ENCODE data around the gene SMAD1.
"Not testable (repeated sequence)": the region's sequence is repeated elsewhere in the genome, so short reads cannot be mapped to it uniquely, and the experiment has no call there.

Gene SMAD1

DNA sequence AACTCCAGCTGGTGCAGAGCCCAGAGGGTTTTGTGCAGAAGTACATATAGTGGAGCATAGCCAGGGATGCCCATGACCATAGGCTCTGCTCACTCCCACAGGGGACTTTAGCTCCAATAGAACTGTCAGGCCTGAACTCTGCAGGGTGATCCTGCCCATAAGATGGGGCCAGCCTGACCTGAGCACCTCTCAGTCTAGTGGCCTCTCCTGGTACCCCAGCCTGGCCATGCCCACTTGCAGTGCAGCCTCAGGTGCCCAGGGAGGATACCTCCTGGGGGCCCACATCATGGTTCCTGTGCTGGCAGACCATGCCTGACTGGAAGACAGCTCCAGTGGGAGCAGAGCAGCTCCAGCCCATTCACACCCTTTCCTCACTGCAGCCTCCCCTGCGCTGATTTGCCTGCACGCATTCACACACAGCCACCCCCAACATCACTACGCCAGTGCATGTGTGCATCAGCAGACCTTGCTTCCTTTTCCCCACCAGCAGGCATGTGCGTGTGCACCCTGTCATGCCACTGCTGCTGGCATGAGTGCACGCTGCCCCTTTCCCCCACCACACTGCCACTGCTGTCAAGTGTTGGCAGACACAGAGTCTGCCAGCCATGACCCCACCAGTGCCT, 84.5 kb downstream of the SMAD1 start:
- DNase-seq = no peak

DNA sequence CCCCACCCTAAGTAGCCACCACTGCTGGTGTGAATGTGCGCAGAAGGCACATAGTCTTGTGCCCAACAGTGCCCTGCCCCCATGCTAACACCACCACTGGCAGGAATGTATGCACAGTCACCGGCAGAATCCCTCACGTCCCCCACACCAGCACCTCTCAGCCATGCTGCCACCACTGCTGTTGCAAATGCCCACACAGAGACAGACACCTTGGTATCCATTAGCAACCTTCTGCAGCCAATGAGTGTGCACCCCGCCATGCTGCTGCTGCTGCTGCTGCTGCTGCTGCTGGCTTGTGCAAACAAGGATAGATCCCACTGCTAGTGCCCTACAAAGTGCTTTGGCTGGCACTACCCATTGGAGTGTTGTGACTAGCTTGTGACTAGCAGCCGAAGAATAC, 85.1 kb downstream of the SMAD1 start:
- DNase-seq = no peak

DNA sequence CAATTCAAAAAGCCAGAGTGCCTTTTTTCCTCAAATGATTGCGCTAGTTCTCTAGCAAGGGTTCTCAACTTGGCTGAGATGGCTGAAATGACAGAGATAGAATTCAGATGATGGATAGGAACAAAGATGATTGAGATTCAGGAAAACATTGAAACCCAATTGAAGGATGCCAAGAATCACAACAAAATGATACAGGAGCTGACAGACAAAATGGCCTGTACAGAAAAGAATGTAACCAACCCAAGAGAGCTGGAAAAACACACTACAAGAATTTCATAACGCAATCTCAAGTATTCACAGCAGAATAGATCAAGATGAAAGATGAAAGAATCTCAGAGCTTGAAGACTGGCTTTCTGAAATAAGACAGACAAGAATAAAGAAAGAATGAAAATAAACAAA, 85.9 kb downstream of the SMAD1 start:
- DNase-seq = no peak

DNA sequence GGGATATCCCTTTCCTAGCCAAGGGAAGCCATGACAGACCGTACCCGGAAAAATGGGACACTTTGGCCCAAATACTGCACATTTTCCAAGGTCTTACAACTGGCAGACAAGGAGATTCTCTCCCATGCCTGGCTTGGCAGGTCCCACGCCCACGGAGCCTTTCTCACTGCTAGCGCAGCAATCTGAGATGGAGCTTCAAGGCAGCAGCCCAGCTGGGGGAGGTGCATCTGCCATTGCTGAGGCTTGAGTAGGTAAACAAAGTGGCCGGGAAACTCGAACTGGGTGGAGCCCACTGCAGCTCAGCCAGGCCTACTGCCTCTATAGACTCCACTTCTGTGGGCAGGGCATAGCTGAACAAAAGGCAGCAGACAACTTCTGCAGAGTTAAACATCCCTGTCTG, 92.9 kb downstream of the SMAD1 start:
- DNase-seq = not testable (repeated sequence)

DNA sequence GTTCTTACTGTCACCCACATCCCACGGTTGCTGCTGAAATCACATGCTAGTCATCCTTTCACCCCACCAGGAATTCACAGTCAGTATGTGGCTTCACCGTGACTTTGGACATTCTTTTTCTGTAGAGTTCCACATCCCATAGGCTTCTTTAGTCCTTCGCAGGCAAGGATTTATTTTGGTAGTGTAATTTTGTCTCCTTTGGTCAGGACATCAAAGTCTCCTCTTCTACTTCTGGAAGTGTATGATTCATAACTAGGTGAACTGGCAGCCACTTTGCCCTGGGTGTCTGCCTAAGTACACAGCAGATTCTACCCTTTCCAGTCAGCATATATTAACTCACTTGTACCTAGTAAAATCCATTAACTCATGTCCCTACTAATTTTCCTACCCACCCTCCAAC, 99.3 kb downstream of the SMAD1 start:
- no peak for DNase-seq

DNA sequence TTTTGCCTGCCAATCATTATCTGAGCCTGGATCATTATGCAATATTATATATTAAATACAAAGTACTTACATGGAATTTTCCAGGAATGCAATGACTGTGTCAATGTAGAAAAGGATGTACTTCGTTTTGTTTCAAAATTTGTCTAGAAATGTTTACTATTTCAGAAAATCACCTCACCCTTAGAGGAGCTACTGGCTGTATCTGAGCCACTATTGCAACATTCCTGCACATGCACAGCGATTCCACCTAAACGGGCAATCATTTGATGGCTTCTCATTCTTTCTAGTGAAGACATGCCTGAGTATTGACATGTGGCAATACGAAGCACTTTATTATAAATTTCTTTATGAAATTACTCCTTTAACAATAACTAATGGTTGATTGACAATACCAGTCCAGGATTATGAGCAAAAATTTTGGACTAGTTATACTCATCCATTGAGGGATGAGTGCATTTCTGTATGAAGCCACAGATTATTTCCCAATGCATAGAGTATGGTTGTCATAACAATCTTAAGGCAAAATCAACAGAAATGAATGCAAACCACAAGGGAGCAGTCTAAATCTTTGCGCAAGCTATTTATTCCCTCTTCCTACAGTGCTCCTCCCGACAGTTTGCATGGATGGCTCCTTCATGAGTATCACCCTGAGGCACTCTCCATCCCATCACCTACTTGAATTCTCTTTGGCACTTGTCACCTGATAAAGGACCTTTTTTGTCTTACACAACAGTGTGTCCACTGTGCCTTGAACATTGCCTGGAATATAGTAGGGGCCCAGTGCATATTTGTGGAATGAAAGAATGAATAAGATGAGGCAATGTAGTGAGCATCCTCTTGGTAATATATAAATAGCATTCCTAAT, 101.8 kb downstream of the SMAD1 start:
- DNase-seq = no peak

DNA sequence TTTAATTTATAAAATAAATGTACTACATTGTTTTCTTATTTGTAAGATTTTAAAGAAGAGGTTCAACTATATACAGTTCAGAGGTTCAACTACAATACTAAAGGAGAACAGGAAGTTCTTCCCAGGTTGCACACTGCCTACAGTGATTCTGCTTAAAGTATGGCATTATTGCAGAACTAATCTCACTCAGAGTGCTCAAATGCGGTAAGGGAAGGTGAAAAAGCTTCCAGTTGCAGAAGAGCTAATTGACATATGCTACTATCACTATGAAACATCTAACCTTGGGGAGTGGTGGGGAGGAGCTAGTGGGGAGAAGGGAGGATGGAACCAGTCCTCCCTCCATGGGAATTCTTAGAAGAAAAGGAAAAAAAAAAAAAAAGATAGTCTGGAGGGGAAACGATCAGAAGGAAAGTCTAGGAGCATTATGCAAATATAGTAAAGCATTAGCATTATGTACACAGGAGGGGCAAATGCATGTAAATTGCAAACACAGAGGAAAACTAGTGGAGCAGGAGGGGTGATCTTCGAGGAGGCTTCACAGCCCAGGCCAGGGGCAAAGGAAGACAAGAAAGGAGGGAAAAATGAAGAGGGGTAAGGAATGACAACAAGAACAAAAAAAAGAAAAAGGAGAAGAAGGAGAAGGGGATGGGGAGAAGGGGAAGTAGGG, 105.6 kb downstream of the SMAD1 start:
- no peak for DNase-seq

DNA sequence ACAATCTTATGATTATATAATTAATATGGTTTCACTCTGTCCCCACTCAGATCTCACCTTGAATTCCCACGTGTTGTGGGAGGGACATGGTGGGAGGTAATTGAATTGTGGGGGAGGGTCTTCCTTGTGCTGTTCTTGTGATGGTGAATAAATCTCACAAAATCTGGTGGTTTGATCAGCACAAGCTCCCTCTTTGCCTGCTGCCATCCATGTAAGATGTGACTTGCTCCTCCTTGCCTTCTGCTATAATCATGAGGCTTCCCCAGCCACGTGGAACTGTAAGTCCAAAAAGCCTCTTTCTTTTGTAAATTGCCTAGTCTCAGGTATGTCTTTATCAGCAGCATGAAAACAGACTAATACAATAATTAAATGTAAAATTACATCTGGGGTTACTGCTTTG, 107.7 kb downstream of the SMAD1 start:
- DNase-seq = not testable (repeated sequence)

DNA sequence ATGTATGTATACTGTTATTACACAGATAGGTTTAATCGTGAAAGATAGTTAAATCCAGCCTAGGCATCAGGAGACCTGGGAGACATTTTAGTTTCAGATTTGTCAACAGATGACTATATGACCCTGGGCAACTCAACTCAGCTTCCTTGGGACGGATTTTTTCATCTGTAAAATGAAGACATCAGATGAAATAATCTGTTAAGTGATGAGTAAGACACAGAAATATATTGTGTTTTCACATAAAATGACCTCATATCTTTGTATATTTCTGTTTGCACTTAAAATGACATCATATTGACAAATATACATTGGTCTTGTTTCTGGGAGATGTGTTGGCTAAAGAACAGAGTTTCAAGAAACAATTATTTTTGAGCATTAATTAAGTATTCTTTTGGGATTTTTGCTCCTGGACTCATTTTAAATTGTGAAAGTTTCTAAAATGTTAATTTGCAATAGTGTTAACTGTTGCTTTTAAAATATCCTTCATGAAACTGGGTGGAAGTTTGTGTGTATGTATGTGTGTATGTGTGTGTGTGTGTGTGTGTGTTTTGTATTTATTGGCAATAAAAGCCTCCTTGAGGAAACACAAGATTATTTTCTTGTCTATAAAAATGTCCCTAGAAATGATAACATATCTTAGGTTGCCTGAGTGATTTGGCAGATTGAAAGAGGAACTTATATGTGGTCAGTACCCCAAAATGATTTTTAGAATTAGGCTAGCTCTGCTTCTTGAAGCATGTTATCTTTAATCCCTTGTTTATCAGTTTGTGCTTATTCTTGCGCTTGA, 108.5 kb downstream of the SMAD1 start:
- no peak for DNase-seq

DNA sequence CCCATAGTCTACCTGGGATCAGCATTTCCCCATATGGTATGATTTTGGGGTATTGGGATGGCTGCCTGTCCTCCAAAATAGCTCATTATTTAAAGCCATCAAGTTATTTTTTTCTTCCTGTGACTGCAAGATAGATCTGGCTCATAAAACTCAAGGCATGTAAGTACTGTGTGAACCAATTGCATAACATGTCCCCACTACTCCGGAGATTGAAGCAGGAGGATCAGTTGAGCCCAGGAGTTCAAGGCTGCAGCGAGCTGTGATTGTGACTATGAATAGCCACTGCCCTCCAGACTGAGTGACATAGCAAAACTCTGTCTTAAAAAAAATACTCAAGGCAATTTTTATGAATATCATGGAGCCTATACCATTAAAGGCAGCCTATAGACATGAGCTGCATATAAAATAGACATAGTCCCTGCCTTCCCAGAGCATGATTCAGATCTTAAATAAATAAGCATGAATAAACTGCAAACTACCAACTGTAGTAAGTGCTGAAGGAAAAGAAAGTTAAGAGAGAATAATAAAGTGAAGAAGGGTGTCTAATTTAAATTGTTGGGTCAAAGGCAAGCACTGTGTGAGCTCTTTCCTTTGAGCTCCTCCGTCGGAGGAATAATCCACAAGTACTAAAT, 120.6 kb downstream of the SMAD1 start:
- no peak for DNase-seq

DNA sequence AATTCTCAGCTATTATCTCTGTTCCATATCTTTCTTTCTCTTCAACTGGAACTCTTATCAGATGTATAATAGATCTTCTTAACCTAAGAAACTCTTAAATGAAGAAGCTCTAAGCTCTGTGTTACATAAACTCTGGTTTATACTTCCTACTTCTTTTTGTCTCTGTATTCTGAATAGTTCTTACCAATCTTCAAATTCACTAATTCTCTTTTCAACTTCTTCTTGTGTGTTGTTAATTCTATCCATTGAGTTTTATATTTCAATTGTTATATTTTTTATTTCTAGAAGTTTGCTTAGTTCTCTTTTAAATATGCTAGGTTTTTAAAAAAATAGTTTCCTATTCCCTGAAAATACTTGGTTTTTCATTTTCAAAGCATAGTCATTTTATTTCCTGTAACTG, 124.3 kb downstream of the SMAD1 start:
- no peak for DNase-seq
